IMR-90 (cell line): Measurements from ENCODE around the gene COL6A3. TPM values are rescaled to one million over a fixed set of nuclear protein-coding genes. Genes with fewer than 3 reads are reported as not detected.

Experiments used
- ATAC-seq: fragments of 200-7000 bp; cut with Tn5 transposase; 2 replicates; pipeline ENCODE4 v1.9.1; 2020; ENCODE audit warnings: low read depth, mild to moderate bottlenecking, moderate library complexity
- BruUV-seq: library from RNA; stranded (reverse); fragments of 400-500 nt; replicated peaks from 2 replicates; lab custom pipeline; 2021; lab: Mats Ljungman, UMichigan
- CTCF ChIA-PET: fragments of 300-600 bp; formaldehyde crosslinking; extraction: SDS; loops from one replicate; lab custom pipeline; 2021; ENCODE audit warnings: antibody characterized with exemption; lab: Yijun Ruan, JAX
- POLR2A ChIA-PET: fragments of 300-600 bp; sonication (Branson Sonifier 250); formaldehyde crosslinking; loops from one replicate; lab custom pipeline; 2022; ENCODE audit warnings: antibody characterized with exemption; ENCODE audit not compliant: unreplicated experiment; lab: Charles Lee
- DNase-seq: peaks from one replicate; pipeline ENCODE4 v3.0.0; 2013
- H2AFZ ChIP-seq: replicated peaks from 2 replicates; pipeline ENCODE3; 2013; ENCODE audit warnings: low read length, mild to moderate bottlenecking; ENCODE audit not compliant: poor library complexity
- H2AK5ac ChIP-seq: 2 replicates; pipeline ENCODE4 v1.6.1; 2013; ENCODE audit warnings: low read depth, low read length, inconsistent platforms
- H2AK9ac ChIP-seq: replicated peaks from 2 replicates; pipeline ENCODE3; 2013; ENCODE audit warnings: mild to moderate bottlenecking, low read depth, low read length, moderate library complexity; ENCODE audit not compliant: poor library complexity
- H2BK120ac ChIP-seq: 2 replicates; pipeline ENCODE4 v1.6.1; 2013; ENCODE audit warnings: low read depth, low read length, inconsistent platforms
- H2BK15ac ChIP-seq: 3 replicates; pipeline ENCODE4 v1.6.1; 2013; ENCODE audit warnings: low read depth, low read length, inconsistent platforms
- H2BK20ac ChIP-seq: 2 replicates; pipeline ENCODE4 v1.6.1; 2013; ENCODE audit warnings: low read depth, mild to moderate bottlenecking, inconsistent platforms, low read length, moderate library complexity
- H2BK5ac ChIP-seq: 2 replicates; pipeline ENCODE4 v1.6.1; 2013; ENCODE audit warnings: mild to moderate bottlenecking, low read depth, low read length, inconsistent platforms; ENCODE audit not compliant: poor library complexity, severe bottlenecking
- H3K14ac ChIP-seq: replicated peaks from 2 replicates; pipeline ENCODE4 v1.6.1; 2013; ENCODE audit warnings: low read depth, low read length, inconsistent platforms
- H3K18ac ChIP-seq: 2 replicates; pipeline ENCODE4 v1.6.1; 2013; ENCODE audit warnings: low read depth, low read length, control low read depth
- H3K23ac ChIP-seq: 2 replicates; pipeline ENCODE4 v1.6.1; 2013; ENCODE audit warnings: low read depth, low read length, inconsistent platforms
- H3K27ac ChIP-seq: 2 replicates; pipeline ENCODE4 v1.5.1; 2013; ENCODE audit warnings: mild to moderate bottlenecking, control low read depth, low read length; ENCODE audit not compliant: insufficient read depth
- H3K27me3 ChIP-seq: 2 replicates; pipeline ENCODE4 v1.6.1; 2013; ENCODE audit warnings: low read length; ENCODE audit not compliant: control insufficient read depth, insufficient read depth
- H3K36me3 ChIP-seq: 2 replicates; pipeline ENCODE4 v1.6.1; 2013; ENCODE audit warnings: low read length, mixed read lengths; ENCODE audit not compliant: control insufficient read depth, insufficient read depth
- H3K4ac ChIP-seq: 2 replicates; pipeline ENCODE4 v1.6.1; 2013; ENCODE audit warnings: low read depth, low read length, inconsistent platforms
- H3K4me1 ChIP-seq: 2 replicates; pipeline ENCODE4 v1.6.1; 2013; ENCODE audit warnings: low read length, mixed read lengths; ENCODE audit not compliant: control insufficient read depth, insufficient read depth
- H3K4me2 ChIP-seq: 2 replicates; pipeline ENCODE4 v1.6.1; 2013; ENCODE audit warnings: low read depth, mild to moderate bottlenecking, control low read depth, low read length, moderate library complexity
- H3K4me3 ChIP-seq: 2 replicates; pipeline ENCODE4 v1.5.1; 2013; ENCODE audit warnings: low read depth, mild to moderate bottlenecking, control low read depth, low read length, moderate library complexity; ENCODE audit not compliant: insufficient read depth
- H3K56ac ChIP-seq: 2 replicates; pipeline ENCODE4 v1.6.1; 2013; ENCODE audit warnings: low read length, inconsistent platforms; ENCODE audit not compliant: insufficient read depth; ENCODE audit errors: extremely low read depth
- H3K79me1 ChIP-seq, 2 experiments: 2 replicates each; pipeline ENCODE4 v1.6.1; 2013; ENCODE audit warnings: low read length in 2 of 2, inconsistent platforms in 1 of 2, low read depth in 1 of 2
- H3K9ac ChIP-seq: 2 replicates; pipeline ENCODE4 v1.6.1; 2013; ENCODE audit warnings: low read depth, low read length, control low read depth
- H3K9me1 ChIP-seq: 2 replicates; pipeline ENCODE4 v1.6.1; 2013; ENCODE audit warnings: low read length, inconsistent platforms; ENCODE audit not compliant: insufficient read depth
- H3K9me3 ChIP-seq: 2 replicates; pipeline ENCODE4 v1.6.1; 2013; ENCODE audit warnings: low read length; ENCODE audit not compliant: control insufficient read depth, insufficient read depth
- H4K20me1 ChIP-seq: 2 replicates; pipeline ENCODE4 v1.6.1; 2013; ENCODE audit warnings: low read length, inconsistent platforms; ENCODE audit not compliant: insufficient read depth
- H4K5ac ChIP-seq: 2 replicates; pipeline ENCODE4 v1.6.1; 2013; ENCODE audit warnings: mild to moderate bottlenecking, low read depth, low read length, control low read depth
- H4K8ac ChIP-seq, 2 experiments: 2 replicates each; pipeline ENCODE4 v1.6.1; 2013; ENCODE audit warnings: low read depth in 2 of 2, low read length in 2 of 2, control low read depth in 1 of 2, inconsistent platforms in 1 of 2
- H4K91ac ChIP-seq: 2 replicates; pipeline ENCODE4 v1.6.1; 2013; ENCODE audit warnings: low read depth, low read length, inconsistent platforms; ENCODE audit not compliant: insufficient read depth
- BHLHE40 ChIP-seq: fragments of 150-350 bp; IDR thresholded peaks from 2 replicates; pipeline ENCODE4 v1.6.1; 2016; ENCODE audit warnings: mild to moderate bottlenecking, low read depth, low read length
- CTCF ChIP-seq: conservative IDR thresholded peaks from 2 replicates; pipeline ENCODE4 v1.5.1; 2012; ENCODE audit warnings: mild to moderate bottlenecking, low read depth, low read length, improper control_type of control experiment
- ELK1 ChIP-seq: fragments of 150-350 bp; IDR thresholded peaks from 2 replicates; pipeline ENCODE4 v1.6.1; 2016; ENCODE audit warnings: low read depth, mild to moderate bottlenecking, low read length, moderate library complexity, borderline replicate concordance
- MAZ ChIP-seq: IDR thresholded peaks from 2 replicates; pipeline ENCODE4 v1.6.1; 2012; ENCODE audit warnings: low read depth, mild to moderate bottlenecking, low read length, improper control_type of control experiment, moderate library complexity, borderline replicate concordance
- MXI1 ChIP-seq: IDR thresholded peaks from 2 replicates; pipeline ENCODE4 v1.6.1; 2012; ENCODE audit warnings: low read depth, mild to moderate bottlenecking, low read length, moderate library complexity, borderline replicate concordance
- POLR2A ChIP-seq: IDR thresholded peaks from 2 replicates; pipeline ENCODE4 v1.6.1; 2012; ENCODE audit warnings: mild to moderate bottlenecking, low read depth, low read length
- RAD21 ChIP-seq: IDR thresholded peaks from 2 replicates; pipeline ENCODE4 v1.6.1; 2012; ENCODE audit warnings: low read length, improper control_type of control experiment
- RCOR1 ChIP-seq: IDR thresholded peaks from 2 replicates; pipeline ENCODE4 v1.6.1; 2012; ENCODE audit warnings: mild to moderate bottlenecking, low read length, improper control_type of control experiment; ENCODE audit not compliant: insufficient replicate concordance
- SMC3 ChIP-seq: fragments of 150-350 bp; IDR thresholded peaks from 2 replicates; pipeline ENCODE4 v1.6.1; 2016; ENCODE audit warnings: low read depth, mild to moderate bottlenecking, antibody characterized with exemption, low read length, moderate library complexity
- WGBS, 2 experiments: methylation state at CpG; one replicate each; pipeline versions ENCODE4 v1.1.5 to v1.1.7; 2013; ENCODE audit warnings: missing lambda C conversion rate in 2 of 2; ENCODE audit not compliant: insufficient read length in 1 of 2; ENCODE audit errors: extremely low coverage in 2 of 2; 5-methylcytosine and 5-hydroxymethylcytosine counted together
- dilution Hi-C: fragments of 300-500 bp; cut with HindIII; formaldehyde crosslinking; loops from one replicate; pipeline ENCODE4 v1.14.3; 2018; ENCODE audit warnings: low sequenced_read_pairs; ENCODE audit not compliant: unreplicated experiment
- in situ Hi-C: fragments of 300-500 bp; cut with MboI; formaldehyde crosslinking; loops from 3 replicates; pipeline ENCODE4 v1.14.3; 2019; ENCODE audit warnings: low sequenced_read_pairs, inconsistent platforms, mixed read lengths
- intact Hi-C: fragments of 100-400 bp; cut with micrococcal nuclease; formaldehyde crosslinking; loops from 2 replicates; pipeline ENCODE4 v1.10.0; 2022
- polyA plus RNA-seq, 3 experiments: library from polyadenylated mRNA; depleted of rRNA; stranded (reverse); fragments of >200 nt; gene quantifications; 2 replicates each; pipeline ENCODE4 v1.2.3, GENCODE V29; 2012; ENCODE audit warnings: low replicate concordance in 1 of 3
- total RNA-seq: library from RNA; depleted of rRNA; stranded (reverse); fragments of >200 nt; gene quantifications from 2 replicates; pipeline ENCODE4 v1.2.3, GENCODE V29; 2012
- TF ChIP-seq, protein P1 (sequence below): fragments of 150-350 bp; IDR thresholded peaks from 2 replicates; pipeline ENCODE4 v1.6.1; 2017; ENCODE audit warnings: mild to moderate bottlenecking, antibody characterized with exemption, low read length, low read depth

COL6A3 gene
- total and polyA plus RNA-seq, 2 of the 4 experiments (the other 2 are of a cell fraction): 964 to 1,855 TPM

DNA sequence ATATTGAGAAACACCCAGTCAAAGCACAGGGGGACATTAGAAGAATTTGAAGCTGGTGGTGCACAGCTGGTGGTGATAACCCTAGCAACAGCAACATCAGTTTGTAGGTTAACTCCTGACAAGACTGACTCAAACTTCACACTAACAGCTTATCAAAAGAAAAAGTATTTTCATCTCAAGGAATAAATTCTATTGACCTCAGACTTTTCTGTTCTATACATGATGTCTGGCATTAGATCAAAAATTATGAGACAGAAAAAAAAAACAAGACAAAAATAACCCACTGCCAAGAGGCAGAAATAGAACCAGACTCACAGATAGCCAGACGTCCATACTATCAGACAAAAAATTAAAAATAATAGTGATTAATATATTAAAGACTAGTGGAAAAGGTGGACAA, 126.1 kb downstream of the COL6A3 start:
- no peaks in the 10 kb centered on the region for H3K27me3 ChIP-seq
- H3K9ac ChIP-seq: no peak overlapping the region
- H3K79me1 ChIP-seq: peaks cover 0 to 19% of the 10 kb centered on the region in 2 experiments; a peak in 2 of 4 replicates
- H2BK5ac ChIP-seq: no peak overlapping the region
- H4K5ac ChIP-seq: peak overlapping the region; percentile 66
- peak overlapping the region; percentile 80; the same call in 1 of the 2 replicates for H2BK20ac ChIP-seq
- peak overlapping the region; percentile 91; the same call in 1 of the 2 replicates for H2AK5ac ChIP-seq
- H3K36me3 ChIP-seq: no peaks in the 10 kb centered on the region
- TF ChIP-seq MXI1 (no peak), CTCF (no peak), RAD21 (no peak), MAZ (no peak), POLR2A (no peak), BHLHE40 (no peak), ELK1 (no peak), SMC3 (no peak), RCOR1 (no peak)
- TF ChIP-seq, protein P1, sequence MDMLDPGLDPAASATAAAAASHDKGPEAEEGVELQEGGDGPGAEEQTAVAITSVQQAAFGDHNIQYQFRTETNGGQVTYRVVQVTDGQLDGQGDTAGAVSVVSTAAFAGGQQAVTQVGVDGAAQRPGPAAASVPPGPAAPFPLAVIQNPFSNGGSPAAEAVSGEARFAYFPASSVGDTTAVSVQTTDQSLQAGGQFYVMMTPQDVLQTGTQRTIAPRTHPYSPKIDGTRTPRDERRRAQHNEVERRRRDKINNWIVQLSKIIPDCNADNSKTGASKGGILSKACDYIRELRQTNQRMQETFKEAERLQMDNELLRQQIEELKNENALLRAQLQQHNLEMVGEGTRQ: no peak
- H4K20me1 ChIP-seq: no peaks in the 10 kb centered on the region
- peak overlapping the region; percentile 89 for H2BK120ac ChIP-seq
- in situ Hi-C loops (no loop called here), dilution Hi-C loops (no loop called here), intact Hi-C loops (no loop called here)
- H3K4me1 ChIP-seq: peaks cover 17% of the 10 kb centered on the region
- H4K8ac ChIP-seq: peak overlapping the region in 1 of 2 experiments; percentile 70; a peak in 2 of 4 replicates
- H2AFZ ChIP-seq: no peak overlapping the region
- H4K91ac ChIP-seq: peak overlapping the region; percentile 77
- H3K9me3 ChIP-seq: peaks cover 3% of the 10 kb centered on the region; the same call in 1 of the 2 replicates
- H3K4me3 ChIP-seq: no peak overlapping the region
- POLR2A ChIA-PET: no interaction called here
- no peak overlapping the region for H3K4me2 ChIP-seq
- no peak overlapping the region for H3K23ac ChIP-seq
- DNase-seq (peak; percentile 54), ATAC-seq (no peak)
- no TSS peak for BruUV-seq
- peak overlapping the region; percentile 77 for H3K14ac ChIP-seq
- H3K56ac ChIP-seq: no peak overlapping the region
- CTCF ChIA-PET: interaction anchor here (0.7 kb wide), 1 partner anchor 85 kb away, joined by 3 read pairs; no protein-coding TSS in a partner anchor
- WGBS, 2 experiments: no CpG with 5 or more reads among the region's 1 CpG
- H3K4ac ChIP-seq: peak overlapping the region; percentile 85; the same call in 1 of the 2 replicates
- H2AK9ac ChIP-seq: no peak overlapping the region
- peak overlapping the region; percentile 86; the same call in 2 of the 3 replicates for H2BK15ac ChIP-seq
- H3K18ac ChIP-seq: peak overlapping the region; percentile 15; the same call in 1 of the 2 replicates
- H3K9me1 ChIP-seq: peaks cover 16% of the 10 kb centered on the region
- peak overlapping the region; percentile 60; the same call in 1 of the 2 replicates for H3K27ac ChIP-seq
